NCI-H1048 (cell line): Measurements from ENCODE around the gene TIMM17A.
"Not testable (repeated sequence)": the region's sequence is repeated elsewhere in the genome, so short reads cannot be mapped to it uniquely, and the experiment has no call there.

Experiments used
- DNase-seq: peaks from one replicate; lab custom pipeline; 2025; lab: John Stamatoyannopoulos, UW

TIMM17A gene

GRCh38 chr1:201940316-201940715, 15.0 kb upstream of the TIMM17A start:
- not testable (repeated sequence) for DNase-seq

- DNase-seq, result no peak
These were observed 13.7 kb upstream of the TIMM17A start for GRCh38 chr1:201941420-201942128.

GRCh38 chr1:201942129-201942495, 13.2 kb upstream of the TIMM17A start:
- no peak for DNase-seq

- no peak for DNase-seq
These were observed 11.3 kb upstream of the TIMM17A start for GRCh38 chr1:201944002-201944401.

- DNase-seq, result no peak
These were observed 10.7 kb upstream of the TIMM17A start for GRCh38 chr1:201944639-201945038.

- no peak for DNase-seq
These were observed 10.1 kb upstream of the TIMM17A start for GRCh38 chr1:201945157-201945556.

GRCh38 chr1:201945863-201946223, 9.5 kb upstream of the TIMM17A start:
- DNase-seq, result no peak

GRCh38 chr1:201946224-201946908, 8.9 kb upstream of the TIMM17A start, which contains the start of gene LMOD1:
Gene LMOD1 (minus strand): TSS chr1:201946548. CDS start chr1:201946340, 208 bp downstream.
- no peak for DNase-seq

GRCh38 chr1:201947697-201948008, 7.7 kb upstream of the TIMM17A start:
- DNase-seq, result no peak

- DNase-seq, result no peak
These were observed 5.8 kb upstream of the TIMM17A start for GRCh38 chr1:201949491-201949890.

- DNase-seq, result no peak
These were observed 867 bp upstream of the TIMM17A start for GRCh38 chr1:201954263-201955008.

- no peak for DNase-seq
These were observed 433 bp downstream of the TIMM17A start for GRCh38 chr1:201955729-201956143.

GRCh38 chr1:201958348-201958747, 3.0 kb downstream of the TIMM17A start:
- DNase-seq, result no peak

GRCh38 chr1:201962382-201962781, 7.1 kb downstream of the TIMM17A start:
- DNase-seq, result not testable (repeated sequence)

- DNase-seq, result no peak
These were observed 9.0 kb downstream of the TIMM17A start for GRCh38 chr1:201964261-201964660.

- no peak for DNase-seq
These were observed 10.9 kb downstream of the TIMM17A start for GRCh38 chr1:201966171-201966570.

GRCh38 chr1:201968202-201968925, 13.1 kb downstream of the TIMM17A start:
- no peak for DNase-seq

GRCh38 chr1:201970334-201971159, 15.2 kb downstream of the TIMM17A start:
- DNase-seq, result no peak

GRCh38 chr1:201982082-201982622, 26.8 kb downstream of the TIMM17A start:
- no peak for DNase-seq

- no peak for DNase-seq
These were observed 27.5 kb downstream of the TIMM17A start, which contains the start of gene RNPEP for GRCh38 chr1:201982623-201983379. Gene RNPEP (plus strand): TSS chr1:201982648. CDS start chr1:201982667, 19 bp downstream.
